Liver (tissue), 3 donors: ENCODE data around the gene FAM32A.

Experiments
- FOXA1 ChIP-seq: IDR thresholded peaks from 2 replicates; pipeline ENCODE4 v1.6.1; 2016; ENCODE audit warnings: antibody characterized with exemption
- GABPA ChIP-seq, 2 donors: IDR thresholded peaks in 1 of 2; conservative IDR thresholded peaks in 1 of 2; 2 replicates each; pipeline ENCODE4 v1.6.1; 2016; ENCODE audit warnings: antibody characterized with exemption in 2 of 2, mild to moderate bottlenecking in 1 of 2, moderate library complexity in 1 of 2
- HNF4A ChIP-seq, 2 donors: conservative IDR thresholded peaks; 2 replicates each; pipeline ENCODE4 v1.6.1; 2016; ENCODE audit warnings: antibody characterized with exemption in 2 of 2, mild to moderate bottlenecking in 2 of 2
- HNF4G ChIP-seq: IDR thresholded peaks from 2 replicates; pipeline ENCODE4 v1.6.1; 2016; ENCODE audit warnings: antibody characterized with exemption
- NR2F2 ChIP-seq: IDR thresholded peaks from 2 replicates; pipeline ENCODE4 v1.6.1; 2016; ENCODE audit warnings: antibody characterized with exemption
- RAD21 ChIP-seq, 2 donors: IDR thresholded peaks; 2 replicates each; pipeline ENCODE4 v1.6.1; 2016; ENCODE audit warnings: antibody characterized with exemption in 2 of 2, mild to moderate bottlenecking in 2 of 2
- RXRA ChIP-seq, 2 donors: IDR thresholded peaks; 2 replicates each; pipeline ENCODE4 v1.6.1; 2017 to 2018; ENCODE audit warnings: antibody characterized with exemption in 2 of 2, mild to moderate bottlenecking in 1 of 2
- TAF1 ChIP-seq: conservative IDR thresholded peaks from 2 replicates; pipeline ENCODE4 v1.6.1; 2016; ENCODE audit warnings: antibody characterized with exemption, mild to moderate bottlenecking
- TF ChIP-seq, protein P1 (sequence below): fragments of 150-350 bp; IDR thresholded peaks from 2 replicates; pipeline ENCODE4 v1.5.1; 2017; ENCODE audit warnings: improper control_type of control experiment, low read depth, low read length; ENCODE audit not compliant: missing input control
- TF ChIP-seq, protein P2 (sequence below): IDR thresholded peaks from 2 replicates; pipeline ENCODE4 v1.6.1; 2016; ENCODE audit warnings: antibody characterized with exemption
- TF ChIP-seq, protein P3 (sequence below): IDR thresholded peaks from 2 replicates; pipeline ENCODE4 v1.6.1; 2016; ENCODE audit warnings: antibody characterized with exemption
- TF ChIP-seq, protein P4 (sequence below): IDR thresholded peaks from 2 replicates; pipeline ENCODE4 v1.6.1; 2016; ENCODE audit warnings: antibody characterized with exemption, mild to moderate bottlenecking
- donor health status: healthy.
- donor health status: healthy.

DNA sequence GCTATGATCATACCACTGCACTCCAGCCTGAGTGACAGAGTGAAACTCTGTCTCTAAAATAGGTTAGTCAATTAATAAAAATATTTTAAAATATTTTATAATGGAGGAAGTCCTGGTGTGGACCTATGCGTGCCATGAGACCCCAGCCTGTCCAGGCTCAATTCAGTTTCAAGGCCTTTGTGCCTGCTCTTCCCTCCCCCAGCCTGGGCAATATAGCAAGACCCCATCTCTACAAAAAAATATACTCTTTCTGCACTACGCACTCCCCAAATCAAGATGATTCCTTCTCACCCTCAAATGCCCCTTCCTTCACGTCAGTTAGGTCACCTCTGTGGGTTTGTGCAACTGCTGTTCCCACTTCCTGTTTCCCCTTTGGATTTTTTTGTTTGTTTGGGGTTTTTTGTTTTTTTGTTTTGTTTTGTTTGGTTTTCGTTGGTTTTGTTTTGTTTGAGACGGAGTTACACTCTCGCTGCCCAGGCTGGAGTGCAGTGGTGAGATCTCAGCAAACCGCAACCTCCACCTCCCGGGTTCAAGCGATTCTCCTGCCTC is 43.1 kb upstream of the FAM32A start:
- TF ChIP-seq, protein P1, sequence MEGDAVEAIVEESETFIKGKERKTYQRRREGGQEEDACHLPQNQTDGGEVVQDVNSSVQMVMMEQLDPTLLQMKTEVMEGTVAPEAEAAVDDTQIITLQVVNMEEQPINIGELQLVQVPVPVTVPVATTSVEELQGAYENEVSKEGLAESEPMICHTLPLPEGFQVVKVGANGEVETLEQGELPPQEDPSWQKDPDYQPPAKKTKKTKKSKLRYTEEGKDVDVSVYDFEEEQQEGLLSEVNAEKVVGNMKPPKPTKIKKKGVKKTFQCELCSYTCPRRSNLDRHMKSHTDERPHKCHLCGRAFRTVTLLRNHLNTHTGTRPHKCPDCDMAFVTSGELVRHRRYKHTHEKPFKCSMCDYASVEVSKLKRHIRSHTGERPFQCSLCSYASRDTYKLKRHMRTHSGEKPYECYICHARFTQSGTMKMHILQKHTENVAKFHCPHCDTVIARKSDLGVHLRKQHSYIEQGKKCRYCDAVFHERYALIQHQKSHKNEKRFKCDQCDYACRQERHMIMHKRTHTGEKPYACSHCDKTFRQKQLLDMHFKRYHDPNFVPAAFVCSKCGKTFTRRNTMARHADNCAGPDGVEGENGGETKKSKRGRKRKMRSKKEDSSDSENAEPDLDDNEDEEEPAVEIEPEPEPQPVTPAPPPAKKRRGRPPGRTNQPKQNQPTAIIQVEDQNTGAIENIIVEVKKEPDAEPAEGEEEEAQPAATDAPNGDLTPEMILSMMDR, result no peak
- no peak for TF ChIP-seq NR2F2
- TF ChIP-seq TAF1, result no peak
- no peak for TF ChIP-seq RXRA (IDR thresholded peaks at IDR 0.05)
- no peak for TF ChIP-seq HNF4G
- TF ChIP-seq RAD21 (IDR thresholded peaks at IDR 0.05), result no peak
- no peak for TF ChIP-seq HNF4A (conservative IDR thresholded peaks at IDR 0.05)
- TF ChIP-seq, protein P2, sequence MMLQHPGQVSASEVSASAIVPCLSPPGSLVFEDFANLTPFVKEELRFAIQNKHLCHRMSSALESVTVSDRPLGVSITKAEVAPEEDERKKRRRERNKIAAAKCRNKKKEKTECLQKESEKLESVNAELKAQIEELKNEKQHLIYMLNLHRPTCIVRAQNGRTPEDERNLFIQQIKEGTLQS, result no peak
- TF ChIP-seq FOXA1, result no peak
- TF ChIP-seq, protein P3, sequence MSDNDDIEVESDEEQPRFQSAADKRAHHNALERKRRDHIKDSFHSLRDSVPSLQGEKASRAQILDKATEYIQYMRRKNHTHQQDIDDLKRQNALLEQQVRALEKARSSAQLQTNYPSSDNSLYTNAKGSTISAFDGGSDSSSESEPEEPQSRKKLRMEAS, result no peak
- TF ChIP-seq, protein P4, sequence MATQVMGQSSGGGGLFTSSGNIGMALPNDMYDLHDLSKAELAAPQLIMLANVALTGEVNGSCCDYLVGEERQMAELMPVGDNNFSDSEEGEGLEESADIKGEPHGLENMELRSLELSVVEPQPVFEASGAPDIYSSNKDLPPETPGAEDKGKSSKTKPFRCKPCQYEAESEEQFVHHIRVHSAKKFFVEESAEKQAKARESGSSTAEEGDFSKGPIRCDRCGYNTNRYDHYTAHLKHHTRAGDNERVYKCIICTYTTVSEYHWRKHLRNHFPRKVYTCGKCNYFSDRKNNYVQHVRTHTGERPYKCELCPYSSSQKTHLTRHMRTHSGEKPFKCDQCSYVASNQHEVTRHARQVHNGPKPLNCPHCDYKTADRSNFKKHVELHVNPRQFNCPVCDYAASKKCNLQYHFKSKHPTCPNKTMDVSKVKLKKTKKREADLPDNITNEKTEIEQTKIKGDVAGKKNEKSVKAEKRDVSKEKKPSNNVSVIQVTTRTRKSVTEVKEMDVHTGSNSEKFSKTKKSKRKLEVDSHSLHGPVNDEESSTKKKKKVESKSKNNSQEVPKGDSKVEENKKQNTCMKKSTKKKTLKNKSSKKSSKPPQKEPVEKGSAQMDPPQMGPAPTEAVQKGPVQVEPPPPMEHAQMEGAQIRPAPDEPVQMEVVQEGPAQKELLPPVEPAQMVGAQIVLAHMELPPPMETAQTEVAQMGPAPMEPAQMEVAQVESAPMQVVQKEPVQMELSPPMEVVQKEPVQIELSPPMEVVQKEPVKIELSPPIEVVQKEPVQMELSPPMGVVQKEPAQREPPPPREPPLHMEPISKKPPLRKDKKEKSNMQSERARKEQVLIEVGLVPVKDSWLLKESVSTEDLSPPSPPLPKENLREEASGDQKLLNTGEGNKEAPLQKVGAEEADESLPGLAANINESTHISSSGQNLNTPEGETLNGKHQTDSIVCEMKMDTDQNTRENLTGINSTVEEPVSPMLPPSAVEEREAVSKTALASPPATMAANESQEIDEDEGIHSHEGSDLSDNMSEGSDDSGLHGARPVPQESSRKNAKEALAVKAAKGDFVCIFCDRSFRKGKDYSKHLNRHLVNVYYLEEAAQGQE, result no peak
- TF ChIP-seq GABPA (IDR thresholded peaks at IDR 0.05 in 1 of 2, conservative IDR thresholded peaks at IDR 0.05 in 1 of 2), result no peak
